Heart left ventricle (tissue), 16 donors: ENCODE data around the gene DGKB. TPM values are rescaled to one million over a fixed set of nuclear protein-coding genes. Genes with fewer than 3 reads are reported as not detected.
A peak's percentile ranks its signal among the peaks of the same experiment; 100 is the strongest.

Experiments
- ATAC-seq, 4 donors: fragments of 200-7000 bp; cut with Tn5 transposase; one replicate each; pipeline ENCODE4 v1.9.1; 2020 to 2022; ENCODE audit warnings: moderate library complexity in 4 of 4, mild to moderate bottlenecking in 3 of 4, moderate number of reproducible peaks in 1 of 4
- DNase-seq, 5 donors: peaks; one replicate each; pipeline ENCODE4 v3.0.0-alpha.2; 2020
- H3K27ac ChIP-seq, 12 donors: fragments of 200-600 bp; sonication (generic) in 4 of 12; one replicate each; pipeline versions ENCODE4 v1.5.0 to v1.8.0; 2016 to 2022; ENCODE audit warnings: mild to moderate bottlenecking in 2 of 12
- H3K27me3 ChIP-seq, 9 donors: fragments of 200-600 bp; sonication (generic) in 2 of 9; one replicate each; pipeline versions ENCODE4 v1.5.1 to v1.8.0; 2016 to 2022; ENCODE audit warnings: mild to moderate bottlenecking in 3 of 9
- H3K36me3 ChIP-seq, 9 donors: fragments of 200-600 bp; sonication (generic) in 2 of 9; one replicate each; pipeline versions ENCODE4 v1.5.0 to v1.8.0; 2018 to 2022; ENCODE audit warnings: mild to moderate bottlenecking in 2 of 9
- H3K4me1 ChIP-seq, 12 donors: fragments of 200-600 bp; sonication (generic) in 4 of 12; one replicate each; pipeline versions ENCODE4 v1.5.0 to v1.8.0; 2016 to 2022; ENCODE audit warnings: mild to moderate bottlenecking in 3 of 12
- H3K4me3 ChIP-seq, 12 donors: fragments of 200-600 bp; sonication (generic) in 4 of 12; one replicate each; pipeline versions ENCODE4 v1.5.0 to v1.8.0; 2017 to 2022; ENCODE audit warnings: mild to moderate bottlenecking in 9 of 12, moderate library complexity in 4 of 12
- H3K9me3 ChIP-seq, 12 donors: fragments of 200-600 bp; sonication (generic) in 4 of 12; one replicate each; pipeline versions ENCODE4 v1.5.0 to v1.8.0; 2016 to 2022; ENCODE audit warnings: mild to moderate bottlenecking in 1 of 12
- POLR2A ChIP-seq, 2 donors: fragments of 450-650 bp; IDR thresholded peaks; one replicate each; pipeline ENCODE4 v1.6.1; 2017; ENCODE audit warnings: antibody characterized with exemption in 2 of 2, mild to moderate bottlenecking in 2 of 2, moderate library complexity in 2 of 2
- WGBS, 4 donors: extraction: QIAGEN DNeasy Blood & Tissue Kit in 2 of 4; methylation state at CpG; one replicate each; pipeline versions ENCODE4 v1.1.5 to v1.1.7; 2013 to 2018; 5-methylcytosine and 5-hydroxymethylcytosine counted together
- intact Hi-C, 10 donors: fragments of 100-400 bp; cut with DNase I; formaldehyde crosslinking; loops; one replicate each; pipeline versions ENCODE4 v1.11.1 to v1.14.2; 2022
- polyA plus RNA-seq, 2 donors: library from polyadenylated mRNA; stranded (reverse); fragments of 200-250 nt; gene quantifications; one replicate each; pipeline ENCODE4 v1.2.3, GENCODE V29; 2013
- total RNA-seq, 9 donors: library from RNA; depleted of rRNA in 2 of 9; stranded (reverse); fragments of >200 nt in 2 of 9; fragmentation: NEBNext Ultra II Directional in 3 of 9; extraction: Animal tissue kit (Norgen Biotek cat#: 25700) in 3 of 9; gene quantifications; one replicate each; pipeline versions ENCODE4 v1.1.0 to v1.2.4, GENCODE V29; 2016 to 2023
- TF ChIP-seq, protein P1 (sequence below), 12 donors: fragments of 200-600 bp; sonication (generic) in 4 of 12; IDR thresholded peaks; one replicate each; pipeline versions ENCODE4 v1.5.0 to v1.8.0; 2018 to 2022; ENCODE audit warnings: antibody characterized with exemption in 12 of 12, mild to moderate bottlenecking in 5 of 12
- donor health status: ischemic (EF 13 %, LVEDD 7.1; RV severe dilation, severe dysfunction).
- donor health status: healthy with polysubstance abuse.
- donor health status: DM: no; HTN: yes; CAD: no.
- donor health status: DM: no; HTN: no; CAD: no.
- donor health status: ischemic (EF 25% LVEDD 6.9; RV normal size, moderate dysfunction).
- donor health status: ischemic (EF 25% LVEDD 5.7; RV mildly dilated, moderate dysfunction).
- donor health status: healthy.
- donor health status: DM: yes; HTN: yes; CAD: no.
- donor health status: ischemic (EF 35%, LVEDD 5.7; RV mildly dilated, moderate dysfunction).
- donor health status: nonischemic (EF 11% LVEDD 7.7; RV severe dilation, severe dysfunction).
- donor health status: DM: yes; HTN: yes; CAD: no.
- donor health status: PGD.
- donor health status: ischemic (EF 29% LVEDD 5.4; RV normal size, mild dysfunction).
- donor health status: nonischemic (EF 23%, LVEDD 6.1; RV moderate dilation, normal function).

Gene DGKB
- total and polyA plus RNA-seq, 11 donors, result 0.08 to 1.6 (median 0.47) TPM; not detected in 1

GRCh38 chr7:14425559-14425958, 477.0 kb downstream of the DGKB start:
- Histone ChIP-seq H3K36me3 (no peaks in the 10 kb centered on the region), H3K9me3 (peaks cover 0 to 12% (median 2%) of the 10 kb centered on the region in 12 donors), H3K27me3 (no peaks in the 10 kb centered on the region), H3K4me1 (peaks cover 0 to 3% (median 0%) of the 10 kb centered on the region in 12 donors), H3K4me3 (no peak overlapping the region), H3K27ac (no peak overlapping the region)
- no peak for DNase-seq
- intact Hi-C loops, result no loop called here
- TF ChIP-seq POLR2A (IDR thresholded peaks at IDR 0.05), result no peak
- TF ChIP-seq, protein P1, sequence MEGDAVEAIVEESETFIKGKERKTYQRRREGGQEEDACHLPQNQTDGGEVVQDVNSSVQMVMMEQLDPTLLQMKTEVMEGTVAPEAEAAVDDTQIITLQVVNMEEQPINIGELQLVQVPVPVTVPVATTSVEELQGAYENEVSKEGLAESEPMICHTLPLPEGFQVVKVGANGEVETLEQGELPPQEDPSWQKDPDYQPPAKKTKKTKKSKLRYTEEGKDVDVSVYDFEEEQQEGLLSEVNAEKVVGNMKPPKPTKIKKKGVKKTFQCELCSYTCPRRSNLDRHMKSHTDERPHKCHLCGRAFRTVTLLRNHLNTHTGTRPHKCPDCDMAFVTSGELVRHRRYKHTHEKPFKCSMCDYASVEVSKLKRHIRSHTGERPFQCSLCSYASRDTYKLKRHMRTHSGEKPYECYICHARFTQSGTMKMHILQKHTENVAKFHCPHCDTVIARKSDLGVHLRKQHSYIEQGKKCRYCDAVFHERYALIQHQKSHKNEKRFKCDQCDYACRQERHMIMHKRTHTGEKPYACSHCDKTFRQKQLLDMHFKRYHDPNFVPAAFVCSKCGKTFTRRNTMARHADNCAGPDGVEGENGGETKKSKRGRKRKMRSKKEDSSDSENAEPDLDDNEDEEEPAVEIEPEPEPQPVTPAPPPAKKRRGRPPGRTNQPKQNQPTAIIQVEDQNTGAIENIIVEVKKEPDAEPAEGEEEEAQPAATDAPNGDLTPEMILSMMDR (IDR thresholded peaks at IDR 0.05), result no peak
- WGBS, 4 donors, result 53 to 71% (median 63%) methylated on average over 1 of the region's 1 CpG
- ATAC-seq, result no peak

GRCh38 chr7:14424675-14425074, 477.9 kb downstream of the DGKB start:
- TF ChIP-seq POLR2A (IDR thresholded peaks at IDR 0.05), result no peak
- TF ChIP-seq, protein P1 (IDR thresholded peaks at IDR 0.05), result no peak
- Histone ChIP-seq H3K27ac (no peak overlapping the region), H3K9me3 (peaks cover 0 to 12% (median 2%) of the 10 kb centered on the region in 12 donors), H3K4me1 (peaks cover 0 to 8% (median 0%) of the 10 kb centered on the region in 12 donors), H3K4me3 (no peak overlapping the region), H3K36me3 (no peaks in the 10 kb centered on the region), H3K27me3 (no peaks in the 10 kb centered on the region)
- intact Hi-C loops, result no loop called here
- ATAC-seq (no peak), DNase-seq (no peak)
- WGBS, 4 donors, result 94 to 97% (median 97%) methylated on average over 1 of the region's 1 CpG

GRCh38 chr7:14420768-14421167, 481.8 kb downstream of the DGKB start:
- Histone ChIP-seq H3K4me3 (no peak overlapping the region), H3K36me3 (no peaks in the 10 kb centered on the region), H3K27ac (no peak overlapping the region), H3K9me3 (peaks cover 0 to 5% (median 0%) of the 10 kb centered on the region in 12 donors), H3K27me3 (no peaks in the 10 kb centered on the region), H3K4me1 (peaks cover 0 to 12% (median 0%) of the 10 kb centered on the region in 12 donors)
- ATAC-seq (no peak), DNase-seq (no peak)
- intact Hi-C loops, result no loop called here
- no peak for TF ChIP-seq POLR2A (IDR thresholded peaks at IDR 0.05)
- TF ChIP-seq, protein P1 (IDR thresholded peaks at IDR 0.05), result no peak
- 67 to 85% (median 77%) methylated on average over 5 of the region's 5 CpGs for WGBS, 4 donors

GRCh38 chr7:14419531-14419930, 483.0 kb downstream of the DGKB start:
- Histone ChIP-seq H3K36me3 (no peaks in the 10 kb centered on the region), H3K27ac (peak overlapping the region in 3 of 12 donors; percentile 15 to 48 (median 18)), H3K4me1 (peaks cover 0 to 12% (median 0%) of the 10 kb centered on the region in 12 donors), H3K4me3 (no peak overlapping the region), H3K27me3 (no peaks in the 10 kb centered on the region), H3K9me3 (peaks cover 0 to 5% (median 0%) of the 10 kb centered on the region in 12 donors)
- TF ChIP-seq, protein P1 (IDR thresholded peaks at IDR 0.05), result no peak
- no peak for TF ChIP-seq POLR2A (IDR thresholded peaks at IDR 0.05)
- WGBS, 4 donors, result 20 to 24% (median 20%) methylated on average over 2 of the region's 2 CpGs
- ATAC-seq (no peak), DNase-seq (no peak)
- intact Hi-C loops, result loop anchor here in 2 of 10 donors (10.0 kb wide), 2 partner anchors 75 to 215 kb away; no protein-coding TSS in a partner anchor
